GM12801 (cell line): ENCODE measurements around the gene HCK.

Experiments
- CTCF ChIP-seq: IDR thresholded peaks from one replicate; pipeline ENCODE4 v1.5.1; 2011; ENCODE audit warnings: control low read depth; ENCODE audit not compliant: insufficient read length; ENCODE audit errors: extremely low read depth

Gene HCK

GRCh38 chr20:32045999-32046398 lies 6.0 kb upstream of the HCK start:
- TF ChIP-seq CTCF: no peak

- no peak for TF ChIP-seq CTCF
Measured at GRCh38 chr20:32050324-32050841, 1.7 kb upstream of the HCK start.

GRCh38 chr20:32050851-32051556 lies 1.0 kb upstream of the HCK start:
- TF ChIP-seq CTCF: no peak

- TF ChIP-seq CTCF: no peak
Measured at GRCh38 chr20:32051720-32052089, 337 bp upstream of the HCK start.

GRCh38 chr20:32052778-32053362 lies 828 bp downstream of the HCK start:
- no peak for TF ChIP-seq CTCF

GRCh38 chr20:32053648-32054047 lies 1.6 kb downstream of the HCK start:
- TF ChIP-seq CTCF: no peak

- no peak for TF ChIP-seq CTCF
Measured at GRCh38 chr20:32056708-32057483, 4.9 kb downstream of the HCK start.
